ENCODE results near the gene CNGA3. TPM values are rescaled to one million over a fixed set of nuclear protein-coding genes. Genes with fewer than 3 reads are reported as not detected.
A peak's percentile ranks its signal among the peaks of the same experiment; 100 is the strongest.

CNGA3 gene
- total and polyA plus RNA-seq, 4 experiments from 2014 or later: not detected

GRCh38 chr2:98389251-98389605 lies 43.0 kb downstream of the CNGA3 start:
- Mint-ChIP-seq H3K9me3 (no peaks in the 10 kb centered on the region), H3K36me3 (no peaks in the 10 kb centered on the region)

GRCh38 chr2:98390571-98391476 lies 44.6 kb downstream of the CNGA3 start:
- Mint-ChIP-seq H3K36me3 (no peaks in the 10 kb centered on the region), H3K4me3 (no peak overlapping the region), H3K27ac (peak overlapping the region in 1 of 7 donors; percentile 7), H3K4me1 (no peaks in the 10 kb centered on the region), H3K9me3 (no peaks in the 10 kb centered on the region), H3K27me3 (peaks cover 3 to 8% of the 10 kb centered on the region in 2 donors)
- intact Hi-C loops (cut with micrococcal nuclease): no loop called here
- no peaks in the 10 kb centered on the region for H3K4me1 ChIP-seq (ENCODE audit: insufficient read depth, low read length)
- H3K36me3 ChIP-seq (ENCODE audit: insufficient read depth, low read length): no peaks in the 10 kb centered on the region
- H3K27ac ChIP-seq (ENCODE audit: low read depth, low read length): no peak overlapping the region
- ChIA-PET CTCF (ENCODE audit: partially characterized antibody) (interaction anchor here (1.0 to 1.6 kb wide), 2 partner anchors 584 to 691 kb away, joined by 3 read pairs; no protein-coding TSS in a partner anchor), POLR2A (ENCODE audit: partially characterized antibody) (no interaction called here)
- H3K9me3 ChIP-seq (ENCODE audit: control insufficient read depth in 1 of 2, low read length in 2 of 2): no peaks in the 10 kb centered on the region
- H3K27me3 ChIP-seq (ENCODE audit: insufficient read depth, low read length): no peaks in the 10 kb centered on the region
- H3K4me3 ChIP-seq (ENCODE audit: low read length in 2 of 2): no peak overlapping the region
- DNase-seq: no peak

More at GRCh38 chr2:98389251-98389605, 43.0 kb downstream of the CNGA3 start:
- H3K27me3 ChIP-seq (ENCODE audit: insufficient read depth, low read length): no peaks in the 10 kb centered on the region
- H3K4me1 ChIP-seq (ENCODE audit: insufficient read depth, low read length): no peaks in the 10 kb centered on the region
- H3K4me3 ChIP-seq (ENCODE audit: low read length in 2 of 2): no peak overlapping the region
- no peaks in the 10 kb centered on the region for H3K9me3 ChIP-seq (ENCODE audit: control insufficient read depth in 1 of 2, low read length in 2 of 2)
- no peak for DNase-seq
- Mint-ChIP-seq H3K4me3 (no peak overlapping the region), H3K27me3 (peaks cover 0 to 7% of the 10 kb centered on the region in 2 donors), H3K4me1 (peaks cover 0 to 3% (median 1%) of the 10 kb centered on the region in 4 donors), H3K27ac (no peak overlapping the region)
- ChIA-PET POLR2A (ENCODE audit: partially characterized antibody) (no interaction called here), CTCF (ENCODE audit: partially characterized antibody) (interaction anchor here (1.0 to 8.6 kb wide), 3 partner anchors 580 to 690 kb away, joined by 3 to 71 read pairs (median 3); no protein-coding TSS in a partner anchor)
- no peaks in the 10 kb centered on the region for H3K36me3 ChIP-seq (ENCODE audit: insufficient read depth, low read length)
- intact Hi-C loops (cut with micrococcal nuclease): no loop called here
- H3K27ac ChIP-seq (ENCODE audit: low read depth, low read length): no peak overlapping the region

- CTCF ChIA-PET (ENCODE audit: partially characterized antibody): interaction anchor here (1.6 to 2.5 kb wide), 2 partner anchors 12 to 585 kb away, joined by 3 to 8 read pairs; no protein-coding TSS in a partner anchor
- no peaks in the 10 kb centered on the region for H3K36me3 Mint-ChIP-seq
- no peak overlapping the region for H3K27ac ChIP-seq (ENCODE audit: low read depth, low read length)
- no peaks in the 10 kb centered on the region for H3K27me3 ChIP-seq (ENCODE audit: insufficient read depth, low read length)
- no peak overlapping the region for H3K4me3 Mint-ChIP-seq
- no peaks in the 10 kb centered on the region for H3K36me3 ChIP-seq (ENCODE audit: insufficient read depth, low read length)
- H3K4me3 ChIP-seq (ENCODE audit: low read length in 2 of 2): no peak overlapping the region
- intact Hi-C loops (cut with micrococcal nuclease): no loop called here
- no peaks in the 10 kb centered on the region for H3K9me3 Mint-ChIP-seq
- DNase-seq: no peak
- H3K9me3 ChIP-seq (ENCODE audit: control insufficient read depth in 1 of 2, low read length in 2 of 2): no peaks in the 10 kb centered on the region
- no peaks in the 10 kb centered on the region for H3K4me1 ChIP-seq (ENCODE audit: insufficient read depth, low read length)
- peaks cover 8% of the 10 kb centered on the region in 2 donors for H3K27me3 Mint-ChIP-seq
- no peaks in the 10 kb centered on the region for H3K4me1 Mint-ChIP-seq
- no peak overlapping the region for H3K27ac Mint-ChIP-seq
- POLR2A ChIA-PET (ENCODE audit: partially characterized antibody): no interaction called here
Measured at GRCh38 chr2:98391581-98392270, 45.5 kb downstream of the CNGA3 start.

GRCh38 chr2:98393354-98393753 lies 47.1 kb downstream of the CNGA3 start:
- H3K36me3 ChIP-seq (ENCODE audit: insufficient read depth, low read length): no peaks in the 10 kb centered on the region
- no peak overlapping the region for H3K27ac ChIP-seq (ENCODE audit: low read depth, low read length)
- Mint-ChIP-seq H3K36me3 (no peaks in the 10 kb centered on the region), H3K27me3 (peaks cover 8% of the 10 kb centered on the region in 2 donors), H3K27ac (no peak overlapping the region), H3K4me3 (no peak overlapping the region), H3K9me3 (no peaks in the 10 kb centered on the region), H3K4me1 (no peaks in the 10 kb centered on the region)
- ChIA-PET POLR2A (ENCODE audit: partially characterized antibody) (no interaction called here), CTCF (ENCODE audit: partially characterized antibody) (interaction anchor here (2.5 kb wide), 1 partner anchor 14 kb away, joined by 8 read pairs; no protein-coding TSS in a partner anchor)
- intact Hi-C loops (cut with micrococcal nuclease): no loop called here
- H3K4me1 ChIP-seq (ENCODE audit: insufficient read depth, low read length): no peaks in the 10 kb centered on the region
- H3K27me3 ChIP-seq (ENCODE audit: insufficient read depth, low read length): no peaks in the 10 kb centered on the region
- no peak overlapping the region for H3K4me3 ChIP-seq (ENCODE audit: low read length in 2 of 2)
- no peak for DNase-seq
- no peaks in the 10 kb centered on the region for H3K9me3 ChIP-seq (ENCODE audit: control insufficient read depth in 1 of 2, low read length in 2 of 2)

- H3K36me3 ChIP-seq (ENCODE audit: insufficient read depth, low read length): no peaks in the 10 kb centered on the region
- no peak for DNase-seq
- Mint-ChIP-seq H3K27me3 (peaks cover 14 to 16% of the 10 kb centered on the region in 2 donors), H3K27ac (peak overlapping the region in 1 of 7 donors; percentile 3), H3K4me1 (no peaks in the 10 kb centered on the region), H3K36me3 (no peaks in the 10 kb centered on the region), H3K9me3 (no peaks in the 10 kb centered on the region), H3K4me3 (no peak overlapping the region)
- no peak overlapping the region for H3K27ac ChIP-seq (ENCODE audit: low read depth, low read length)
- CTCF ChIA-PET (ENCODE audit: partially characterized antibody): no interaction called here
- H3K4me3 ChIP-seq (ENCODE audit: low read length in 2 of 2): no peak overlapping the region
- POLR2A ChIA-PET (ENCODE audit: partially characterized antibody): no interaction called here
- H3K4me1 ChIP-seq (ENCODE audit: insufficient read depth, low read length): no peaks in the 10 kb centered on the region
- H3K27me3 ChIP-seq (ENCODE audit: insufficient read depth, low read length): no peaks in the 10 kb centered on the region
- intact Hi-C loops (cut with micrococcal nuclease): no loop called here
- no peaks in the 10 kb centered on the region for H3K9me3 ChIP-seq (ENCODE audit: control insufficient read depth in 1 of 2, low read length in 2 of 2)
Measured at GRCh38 chr2:98394595-98395153, 48.4 kb downstream of the CNGA3 start.

- CTCF ChIA-PET (ENCODE audit: partially characterized antibody): no interaction called here
- Mint-ChIP-seq H3K4me3 (no peak overlapping the region), H3K27ac (no peak overlapping the region), H3K4me1 (no peaks in the 10 kb centered on the region), H3K27me3 (peaks cover 17 to 19% of the 10 kb centered on the region in 2 donors), H3K9me3 (no peaks in the 10 kb centered on the region), H3K36me3 (no peaks in the 10 kb centered on the region)
- Histone ChIP-seq H3K36me3 (ENCODE audit: insufficient read depth, low read length) (no peaks in the 10 kb centered on the region), H3K27ac (ENCODE audit: low read depth, low read length) (no peak overlapping the region), H3K4me1 (ENCODE audit: insufficient read depth, low read length) (no peaks in the 10 kb centered on the region), H3K27me3 (ENCODE audit: insufficient read depth, low read length) (no peaks in the 10 kb centered on the region), H3K9me3 (ENCODE audit: control insufficient read depth in 1 of 2, low read length in 2 of 2) (no peaks in the 10 kb centered on the region), H3K4me3 (ENCODE audit: low read length in 2 of 2) (no peak overlapping the region)
- no peak for DNase-seq
- intact Hi-C loops (cut with micrococcal nuclease): no loop called here
- POLR2A ChIA-PET (ENCODE audit: partially characterized antibody): no interaction called here
Measured at GRCh38 chr2:98395977-98396376, 49.7 kb downstream of the CNGA3 start.

GRCh38 chr2:98396745-98397355 lies 50.6 kb downstream of the CNGA3 start:
- Mint-ChIP-seq H3K4me3 (no peak overlapping the region), H3K4me1 (no peaks in the 10 kb centered on the region), H3K27me3 (peaks cover 21 to 22% of the 10 kb centered on the region in 2 donors), H3K27ac (no peak overlapping the region), H3K9me3 (no peaks in the 10 kb centered on the region), H3K36me3 (no peaks in the 10 kb centered on the region)
- Histone ChIP-seq H3K4me1 (ENCODE audit: insufficient read depth, low read length) (no peaks in the 10 kb centered on the region), H3K36me3 (ENCODE audit: insufficient read depth, low read length) (no peaks in the 10 kb centered on the region), H3K27me3 (ENCODE audit: insufficient read depth, low read length) (no peaks in the 10 kb centered on the region), H3K4me3 (ENCODE audit: low read length in 2 of 2) (no peak overlapping the region), H3K9me3 (ENCODE audit: control insufficient read depth in 1 of 2, low read length in 2 of 2) (no peaks in the 10 kb centered on the region), H3K27ac (ENCODE audit: low read depth, low read length) (no peak overlapping the region)
- ChIA-PET POLR2A (ENCODE audit: partially characterized antibody) (no interaction called here), CTCF (ENCODE audit: partially characterized antibody) (no interaction called here)
- DNase-seq: no peak
- intact Hi-C loops (cut with micrococcal nuclease): no loop called here
